ENCODE results near the gene TTLL9.

DNA sequence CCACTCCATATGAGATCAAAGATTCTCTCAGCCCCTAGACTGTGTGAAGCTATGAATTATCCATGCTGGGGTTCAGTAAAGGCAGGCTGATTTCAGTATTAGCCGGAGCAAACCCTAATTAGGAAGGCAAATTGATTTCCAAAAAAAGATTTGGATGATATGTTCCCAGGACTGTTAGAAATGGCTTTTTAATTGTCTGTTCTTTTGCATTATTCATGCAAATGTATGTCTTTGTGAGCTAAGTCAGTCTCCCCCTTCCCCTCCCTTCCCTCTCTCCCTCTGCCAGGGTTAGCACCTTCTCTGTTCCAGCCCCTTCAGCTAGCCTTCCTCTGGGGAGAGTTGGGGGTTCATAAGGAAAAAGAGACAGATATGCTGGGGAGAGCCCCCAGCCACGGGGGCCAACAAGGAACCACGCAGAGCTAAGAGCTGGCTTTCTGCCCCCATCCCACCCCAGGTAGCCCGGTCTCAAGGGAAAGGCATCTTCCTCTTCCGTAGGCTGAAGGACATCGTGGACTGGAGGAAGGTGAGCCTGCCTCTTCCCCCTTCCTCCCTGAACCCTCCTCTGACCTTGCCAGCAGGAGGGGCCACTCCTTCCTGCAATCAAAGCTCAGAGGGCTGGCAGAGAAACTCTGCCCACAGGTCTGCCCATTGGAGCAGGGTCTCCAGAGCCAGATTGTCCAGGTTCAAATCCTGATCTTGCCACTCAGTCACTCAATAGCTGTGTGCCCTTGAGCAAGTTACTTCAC is 49.1 kb downstream of the TTLL9 start:
- TF ChIP-seq CTCF (IDR thresholded peaks at IDR 0.05; ENCODE audit: low read depth, low read length) (no peak), POLR2A (IDR thresholded peaks at IDR 0.05; ENCODE audit: extremely low read depth, insufficient read length) (no peak), MAX (IDR thresholded peaks at IDR 0.05; ENCODE audit: low read depth, low read length) (no peak)

All from NB4 (cell line).